Immature natural killer cell (primary cell): Measurements from ENCODE around the gene ATP4B. TPM values are rescaled to one million over a fixed set of nuclear protein-coding genes. Genes with fewer than 3 reads are reported as not detected.

Source experiments
- polyA plus RNA-seq, 3 donors: library from polyadenylated mRNA; unstranded; fragments of 300-500 nt; fragmentation: Illumina TruSeq; gene quantifications; one replicate each; pipeline ENCODE4 v1.2.3, GENCODE V29; 2021

The ATP4B gene
- polyA plus RNA-seq, 3 donors from 2014 or later: not detected

Other genes with a start within 250 kb of the ATP4B start
- gene ADPRHL1, start 204.7 kb downstream of the ATP4B start, polyA plus RNA-seq: under 1 TPM in 2 of 3 donors, not detected in 1; 0.14 to 0.36 TPM
- 10 to 100 TPM in 1 of 3 donors, 1 to 10 TPM in 2; 7.4 to 23.0 (median 7.6) TPM for gene DCUN1D2, start 167.5 kb downstream of the ATP4B start, polyA plus RNA-seq
- gene TFDP1, start 73.4 kb downstream of the ATP4B start, polyA plus RNA-seq: 10 to 100 TPM; 25.2 to 39.3 (median 33.7) TPM
- not detected for gene GRK1, start 9.0 kb upstream of the ATP4B start, polyA plus RNA-seq
- not detected for gene TMEM255B, start 101.0 kb upstream of the ATP4B start, polyA plus RNA-seq
- gene GAS6, start 205.9 kb upstream of the ATP4B start, polyA plus RNA-seq: 1 to 10 TPM in 2 of 3 donors, not detected in 1; 1.0 to 1.2 TPM